Measurements from ENCODE around the gene GPC1.

GRCh38 chr2:240421381-240421780, 14.1 kb upstream of the GPC1 start:
- TF ChIP-seq CHD1 (IDR thresholded peaks at IDR 0.05; ENCODE audit: low read depth, low read length) (no peak), CTCF (conservative IDR thresholded peaks at IDR 0.05; ENCODE audit: low read depth, low read length) (no peak), SMC3 (IDR thresholded peaks at IDR 0.05; ENCODE audit: low read depth, low read length) (no peak), USF2 (IDR thresholded peaks at IDR 0.05; ENCODE audit: low read depth, low read length) (no peak), BHLHE40 (IDR thresholded peaks at IDR 0.05; ENCODE audit: low read depth, low read length) (no peak), CEBPB (IDR thresholded peaks at IDR 0.05; ENCODE audit: low read depth, low read length) (no peak), RFX5 (IDR thresholded peaks at IDR 0.05; ENCODE audit: low read depth, low read length) (no peak), RAD21 (IDR thresholded peaks at IDR 0.05; ENCODE audit: low read length) (no peak), POLR2A (IDR thresholded peaks at IDR 0.05; ENCODE audit: low read depth, low read length) (no peak), RCOR1 (IDR thresholded peaks at IDR 0.05; ENCODE audit: insufficient replicate concordance, low read length) (no peak), MXI1 (IDR thresholded peaks at IDR 0.05; ENCODE audit: borderline replicate concordance, low read depth, low read length) (no peak), MAZ (IDR thresholded peaks at IDR 0.05; ENCODE audit: borderline replicate concordance, low read depth, low read length) (no peak), MAFK (IDR thresholded peaks at IDR 0.05; ENCODE audit: low read depth, low read length) (no peak)
